Right lobe of liver (tissue), 6 donors: Measurements from ENCODE around the gene GLB1L2. TPM values are rescaled to one million over a fixed set of nuclear protein-coding genes. Genes with fewer than 3 reads are reported as not detected.

Experiments
- ATAC-seq, 4 donors: fragments of 200-7000 bp; cut with Tn5 transposase; one replicate each; pipeline ENCODE4 v1.9.1; 2020; ENCODE audit warnings: mild to moderate bottlenecking in 4 of 4, moderate library complexity in 4 of 4
- DNase-seq, 3 donors: peaks; one replicate each; pipeline ENCODE4 v3.0.0-alpha.2; 2020
- H3K27ac ChIP-seq, 3 donors: fragments of 200-600 bp; one replicate each; pipeline ENCODE4 v1.8.0; 2022
- H3K27me3 ChIP-seq, 2 donors: fragments of 200-600 bp; one replicate each; pipeline ENCODE4 v1.8.0; 2022
- H3K36me3 ChIP-seq, 4 donors: fragments of 200-600 bp; sonication (generic) in 1 of 4; one replicate each; pipeline versions ENCODE4 v1.5.1 to v1.8.0; 2017 to 2022; ENCODE audit warnings: control low read depth in 1 of 4
- H3K4me1 ChIP-seq, 4 donors: fragments of 200-600 bp; sonication (generic) in 1 of 4; one replicate each; pipeline versions ENCODE4 v1.5.1 to v1.8.0; 2017 to 2022; ENCODE audit warnings: control low read depth in 1 of 4
- H3K4me3 ChIP-seq, 3 donors: fragments of 200-600 bp; one replicate each; pipeline ENCODE4 v1.8.0; 2022
- H3K9me3 ChIP-seq, 4 donors: fragments of 200-600 bp; sonication (generic) in 1 of 4; one replicate each; pipeline versions ENCODE4 v1.5.1 to v1.8.0; 2017 to 2022; ENCODE audit warnings: control low read depth in 1 of 4
- CTCF ChIP-seq, 4 donors: fragments of 200-600 bp in 3 of 4; fragments of 450-650 bp in 1 of 4; IDR thresholded peaks; one replicate each; pipeline versions ENCODE4 v1.5.1 to v1.8.0; 2016 to 2022; ENCODE audit warnings: antibody characterized with exemption in 4 of 4, mild to moderate bottlenecking in 2 of 4
- POLR2A ChIP-seq: fragments of 450-650 bp; IDR thresholded peaks from one replicate; pipeline ENCODE4 v1.6.1; 2017; ENCODE audit warnings: antibody characterized with exemption, mild to moderate bottlenecking
- WGBS: methylation state at CpG from one replicate; pipeline ENCODE4 v1.1.6; 2018; ENCODE audit warnings: low coverage, low lambda C conversion rate; ENCODE audit not compliant: insufficient coverage; ENCODE audit errors: missing lambda C conversion rate; 5-methylcytosine and 5-hydroxymethylcytosine counted together
- intact Hi-C, 2 donors: fragments of 100-400 bp; cut with DNase I; formaldehyde crosslinking; loops; one replicate each; pipeline versions ENCODE4 v1.11.2 to v1.14.1; 2022
- total RNA-seq, 6 experiments: library from RNA; depleted of rRNA in 2 of 6; stranded (reverse); fragments of >200 nt in 2 of 6; fragmentation: NEBNext Ultra II Directional in 3 of 6; extraction: Animal tissue kit (Norgen Biotek cat#: 25700) in 3 of 6; gene quantifications; one replicate each; pipeline versions ENCODE4 v1.1.0 to v1.2.4, GENCODE V29; 2016 to 2023
- donor health status: DM: no; HTN: yes; CAD: no.
- donor health status: DM: no; HTN: no; CAD: no.
- donor health status: DM: no; HTN: no; CAD: no.
- donor health status: DM: no; HTN: yes; CAD: no.
- donor health status: DM: no; HTN: yes; CAD: no.

The GLB1L2 gene
- total RNA-seq, 6 experiments from 2014 or later, result 0.12 to 0.68 (median 0.55) TPM

- no peak for TF ChIP-seq CTCF (IDR thresholded peaks at IDR 0.05)
- TF ChIP-seq POLR2A, result no peak
- Histone ChIP-seq H3K27ac (no peak overlapping the region), H3K9me3 (no peaks in the 10 kb centered on the region), H3K36me3 (no peaks in the 10 kb centered on the region), H3K27me3 (no peaks in the 10 kb centered on the region), H3K4me3 (no peak overlapping the region), H3K4me1 (no peaks in the 10 kb centered on the region)
- DNase-seq (no peak), ATAC-seq (no peak)
- intact Hi-C loops, result no loop called here
- WGBS, result 80% methylated on average over 1 of the region's 8 CpGs
Measured at GRCh38 chr11:134357545-134357839, 25.7 kb downstream of the GLB1L2 start.

- no peak for DNase-seq
- Histone ChIP-seq H3K36me3 (no peaks in the 10 kb centered on the region), H3K27ac (no peak overlapping the region), H3K4me1 (no peaks in the 10 kb centered on the region), H3K27me3 (no peaks in the 10 kb centered on the region), H3K9me3 (no peaks in the 10 kb centered on the region), H3K4me3 (no peak overlapping the region)
- intact Hi-C loops, result no loop called here
- TF ChIP-seq CTCF (IDR thresholded peaks at IDR 0.05) (no peak), POLR2A (no peak)
- WGBS, result 75% methylated on average over 10 of the region's 27 CpGs
- ATAC-seq, result no peak
Measured at GRCh38 chr11:134358165-134358855, 26.5 kb downstream of the GLB1L2 start.

GRCh38 chr11:134358856-134359490 is 27.2 kb downstream of the GLB1L2 start:
- WGBS, result no CpG with 5 or more reads among the region's 18 CpGs
- no peaks in the 10 kb centered on the region for H3K4me1 ChIP-seq
- intact Hi-C loops, result no loop called here
- no peaks in the 10 kb centered on the region for H3K36me3 ChIP-seq
- TF ChIP-seq CTCF (IDR thresholded peaks at IDR 0.05) (no peak), POLR2A (no peak)
- DNase-seq, result no peak
- no peaks in the 10 kb centered on the region for H3K27me3 ChIP-seq
- H3K9me3 ChIP-seq, result no peaks in the 10 kb centered on the region
- no peak overlapping the region for H3K27ac ChIP-seq
- no peak overlapping the region for H3K4me3 ChIP-seq
- no peak for ATAC-seq

- H3K36me3 ChIP-seq, result no peaks in the 10 kb centered on the region
- DNase-seq, result no peak
- no peaks in the 10 kb centered on the region for H3K4me1 ChIP-seq
- no peak for ATAC-seq
- 53% methylated on average over 6 of the region's 10 CpGs for WGBS
- H3K9me3 ChIP-seq, result no peaks in the 10 kb centered on the region
- intact Hi-C loops, result loop anchor here in 1 of 2 donors (10.0 kb wide), 1 partner anchor 225 kb away; no protein-coding TSS in a partner anchor
- H3K27ac ChIP-seq, result no peak overlapping the region
- H3K27me3 ChIP-seq, result no peaks in the 10 kb centered on the region
- TF ChIP-seq POLR2A (no peak), CTCF (IDR thresholded peaks at IDR 0.05) (no peak)
- H3K4me3 ChIP-seq, result no peak overlapping the region
Measured at GRCh38 chr11:134359646-134360045, 27.9 kb downstream of the GLB1L2 start.
